Activated CD8-positive, alpha-beta memory T cell treated with anti-CD3 and anti-CD28 coated beads for 36 hours (primary cell): ENCODE results near the gene CACNA2D4. TPM values are rescaled to one million over a fixed set of nuclear protein-coding genes. Genes with fewer than 3 reads are reported as not detected.

Source experiments
- CTCF ChIA-PET: fragments of 350-600 bp; sonication (Branson Sonifier 250); formaldehyde crosslinking; loops from one replicate; lab custom pipeline; 2021; ENCODE audit warnings: antibody characterized with exemption; lab: Charles Lee
- POLR2A ChIA-PET: fragments of 350-600 bp; sonication (Branson Sonifier 250); formaldehyde crosslinking; loops from one replicate; lab custom pipeline; 2021; ENCODE audit warnings: antibody characterized with exemption; lab: Charles Lee
- total RNA-seq, 2 experiments: library from RNA; stranded (reverse); gene quantifications; one replicate each; pipeline ENCODE4 v1.2.3, GENCODE V29; 2021

CACNA2D4 gene
- total RNA-seq, 2 experiments from 2014 or later = 4.1 to 6.2 TPM

DNA sequence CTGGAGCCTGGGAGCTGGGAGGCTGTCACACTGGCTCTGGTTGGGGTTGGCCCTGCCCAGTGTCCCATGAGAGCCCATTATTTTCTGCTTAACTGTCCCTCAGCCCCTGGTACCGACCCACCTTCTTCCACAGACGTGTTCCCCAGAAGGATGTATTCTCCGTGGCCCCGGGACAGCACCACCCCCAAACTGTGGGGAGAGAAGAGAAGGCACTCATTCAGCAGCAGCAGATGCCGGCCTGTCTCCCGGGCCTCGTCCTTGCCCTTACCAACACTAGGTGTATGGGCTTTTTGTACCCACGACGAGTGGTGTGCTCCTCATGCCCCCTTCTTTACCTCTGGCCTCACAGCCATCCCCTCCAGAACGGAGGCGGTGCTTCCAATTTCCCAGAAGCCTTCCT, 60.0 kb downstream of the CACNA2D4 start:
- ChIA-PET POLR2A (no interaction called here), CTCF (no interaction called here)

DNA sequence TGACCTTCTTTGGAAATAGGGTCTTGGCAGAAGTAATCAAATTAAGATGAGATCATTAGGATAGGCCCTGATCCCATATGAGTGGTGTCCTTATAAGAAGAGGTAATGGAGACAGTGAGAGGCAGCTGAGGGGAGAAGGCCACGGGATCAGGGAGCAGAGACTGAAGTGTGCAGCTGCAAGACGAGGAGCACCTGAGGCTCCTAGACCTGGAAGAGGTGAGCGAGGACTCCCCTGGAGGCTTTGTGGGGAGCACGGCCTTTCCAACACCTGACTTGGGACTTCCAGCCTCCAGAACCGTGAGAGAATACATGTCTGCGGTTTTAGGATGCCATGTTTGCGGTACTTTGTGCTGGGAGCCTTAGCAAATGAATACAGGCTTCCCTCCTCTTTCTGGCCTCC, 60.6 kb downstream of the CACNA2D4 start:
- ChIA-PET CTCF (no interaction called here), POLR2A (no interaction called here)

DNA sequence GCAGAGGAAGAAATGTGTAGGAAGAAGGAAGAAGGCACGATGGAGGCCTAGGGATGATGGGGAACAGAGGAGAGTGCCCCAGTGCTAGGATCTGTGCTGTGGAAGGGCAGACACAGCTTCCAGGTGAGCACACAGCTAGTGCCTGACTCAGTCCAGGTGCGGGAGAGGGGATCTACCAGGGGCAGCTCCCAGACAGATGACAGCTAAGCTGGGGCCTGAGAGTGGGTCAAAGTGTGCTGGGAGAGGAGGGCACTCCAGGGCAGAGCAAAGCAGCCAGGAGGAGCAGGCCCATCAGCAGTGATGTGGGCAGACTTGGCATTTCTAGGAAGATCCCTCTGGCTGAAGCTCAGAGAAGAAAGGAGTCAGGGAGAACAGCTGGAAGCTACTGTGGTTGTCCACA, 61.4 kb downstream of the CACNA2D4 start:
- POLR2A ChIA-PET = no interaction called here
- CTCF ChIA-PET = no interaction called here

DNA sequence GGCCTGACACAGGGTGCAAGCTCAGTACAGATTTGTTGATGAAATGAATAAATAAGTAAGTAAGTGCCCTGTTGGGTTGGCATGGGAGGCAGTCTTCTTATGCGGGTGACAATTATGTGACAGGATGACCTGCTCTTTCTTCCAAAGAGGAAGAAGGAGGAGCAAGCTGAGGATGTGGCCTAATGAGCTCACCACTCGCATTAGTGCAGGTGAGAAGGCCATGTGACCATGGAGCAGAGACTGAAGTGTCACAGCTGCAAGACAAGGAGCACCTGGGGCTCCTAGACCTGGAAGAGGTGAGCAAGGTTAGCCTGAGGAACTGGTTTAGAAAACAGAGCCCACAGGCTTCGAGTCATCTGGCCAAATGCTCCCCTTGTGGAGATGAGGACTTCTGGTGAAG, 63.2 kb downstream of the CACNA2D4 start:
- CTCF ChIA-PET = no interaction called here

DNA sequence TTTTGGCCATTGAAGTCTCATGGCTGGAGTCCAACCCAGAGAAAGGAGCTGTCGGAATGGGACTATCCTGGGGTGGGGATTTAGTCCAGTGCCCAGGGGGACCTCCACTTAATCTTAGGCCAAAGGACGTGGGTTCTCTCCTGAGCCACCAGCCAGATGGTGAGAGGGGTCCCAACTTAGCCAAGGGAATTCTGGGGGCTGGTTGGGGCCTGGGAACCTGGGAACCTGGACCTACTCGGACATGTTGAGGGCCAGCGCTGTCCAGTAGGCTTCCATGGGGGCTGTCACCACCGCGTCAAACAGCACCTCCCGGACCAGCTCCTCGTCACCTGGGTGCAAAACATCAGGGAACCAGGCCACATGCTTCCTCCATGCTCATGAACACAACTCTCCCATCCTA, 64.7 kb downstream of the CACNA2D4 start:
- CTCF ChIA-PET = interaction anchor here (1.2 kb wide), 1 partner anchor 63 kb away, joined by 3 read pairs; no protein-coding TSS in a partner anchor
- POLR2A ChIA-PET = no interaction called here

More for the DNA sequence above, 63.2 kb downstream of the CACNA2D4 start:
- POLR2A ChIA-PET = no interaction called here

DNA sequence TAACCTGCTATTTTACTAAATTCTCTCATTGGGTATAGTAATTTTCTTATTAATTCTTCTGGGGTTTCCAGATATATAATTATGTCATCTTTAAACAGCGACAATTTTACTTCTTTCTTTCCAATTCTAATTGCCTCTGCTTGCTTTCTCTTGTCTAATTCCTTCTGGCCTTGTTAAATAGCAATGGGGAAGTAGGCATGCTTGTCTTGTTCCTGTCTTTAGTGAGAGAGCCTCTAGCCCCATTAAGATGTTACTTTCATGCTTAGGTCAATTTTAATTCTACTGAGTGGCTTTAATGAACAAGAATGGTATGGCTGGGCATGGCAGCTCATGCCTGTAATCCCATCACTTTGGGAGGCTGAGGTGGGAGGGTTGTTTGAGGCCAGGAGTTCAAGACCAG, 66.4 kb downstream of the CACNA2D4 start:
- ChIA-PET POLR2A (no interaction called here), CTCF (interaction anchor here (0.6 kb wide), 1 partner anchor 342 kb away, joined by 3 read pairs; no protein-coding TSS in a partner anchor)

DNA sequence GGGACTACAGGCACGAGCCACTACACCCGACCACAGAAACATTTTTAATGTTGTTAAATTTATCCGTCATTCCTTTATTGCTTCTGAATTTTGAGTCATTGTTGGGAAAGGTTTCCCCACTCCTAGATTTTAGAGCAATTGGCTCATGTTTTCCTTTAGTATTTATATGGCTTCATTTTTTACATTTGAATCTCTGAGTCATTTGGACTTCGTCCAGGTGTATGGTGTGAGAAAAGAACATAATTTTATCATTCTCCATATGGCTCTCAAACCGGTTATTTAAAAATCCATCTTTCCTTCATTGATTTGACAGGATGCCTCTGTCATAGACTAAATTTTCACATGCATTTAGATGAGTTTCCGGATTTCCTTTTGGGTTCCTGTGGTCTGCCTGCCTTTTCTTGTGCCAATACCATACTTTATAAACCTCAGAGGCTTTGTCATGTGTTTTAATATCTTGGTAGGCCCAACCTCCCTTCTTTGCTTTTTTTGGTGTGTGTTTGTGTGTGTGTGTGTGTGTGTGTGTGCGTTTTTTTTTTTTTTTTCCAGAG, 67.2 kb downstream of the CACNA2D4 start:
- POLR2A ChIA-PET = no interaction called here

DNA sequence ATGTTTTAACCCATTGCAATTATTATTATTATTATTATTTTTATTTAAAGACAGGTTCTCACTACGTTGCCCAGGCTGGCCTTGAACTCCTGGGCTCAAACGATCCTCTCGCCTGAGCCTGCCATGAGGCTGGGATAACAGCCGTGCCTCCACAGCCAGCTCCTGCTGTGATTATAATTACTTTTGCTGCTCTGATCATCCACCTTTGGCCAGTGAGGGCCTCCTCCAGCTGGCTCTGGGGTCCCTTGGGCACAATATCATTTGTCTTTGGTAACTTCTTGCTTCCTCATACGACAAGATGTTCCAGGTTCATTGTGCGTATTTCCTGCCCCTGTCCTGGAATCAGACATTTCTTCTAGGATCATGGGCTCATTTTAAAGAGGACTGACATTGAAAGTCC, 69.7 kb downstream of the CACNA2D4 start:
- CTCF ChIA-PET = no interaction called here
- POLR2A ChIA-PET = no interaction called here

More for the DNA sequence above, 67.2 kb downstream of the CACNA2D4 start:
- CTCF ChIA-PET = no interaction called here

DNA sequence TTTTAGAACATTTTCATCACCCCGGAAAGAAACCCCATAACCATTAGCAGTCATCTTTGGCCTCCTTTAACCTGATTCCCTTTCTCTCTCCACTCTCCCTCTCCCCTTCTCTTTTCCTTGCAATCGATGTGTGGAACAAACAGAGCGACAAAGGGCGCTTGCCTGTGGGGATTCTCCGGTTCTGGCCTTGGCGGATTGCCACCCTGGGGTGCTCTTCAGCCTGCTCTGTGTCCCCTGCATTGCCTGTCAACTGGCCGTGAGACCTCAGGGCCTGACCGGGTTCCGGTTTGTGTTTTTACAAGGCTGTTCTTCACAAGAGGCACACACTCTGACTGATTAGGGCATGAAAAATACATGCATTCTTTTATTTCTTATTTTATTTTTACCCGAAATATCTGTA, 70.3 kb downstream of the CACNA2D4 start:
- POLR2A ChIA-PET = no interaction called here
- CTCF ChIA-PET = no interaction called here

DNA sequence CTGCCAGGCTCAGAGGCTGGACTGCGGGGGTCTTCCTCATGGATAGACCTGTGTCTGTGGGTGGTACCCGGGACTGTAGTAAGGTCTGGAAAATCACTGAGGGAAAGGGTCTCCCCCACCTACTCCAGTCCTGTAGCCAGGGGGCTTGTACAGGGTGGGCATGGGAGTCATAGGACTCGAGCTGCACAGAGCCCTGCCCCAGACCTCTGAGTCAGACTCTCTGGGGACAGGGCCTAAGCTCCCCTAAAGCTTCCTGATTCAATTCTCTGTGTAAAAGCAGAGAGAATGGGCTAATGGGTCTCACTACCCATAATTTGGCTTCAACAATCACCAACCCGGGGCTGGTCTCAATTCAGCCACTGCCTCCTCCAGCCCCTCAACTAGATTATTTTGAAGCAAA, 71.0 kb downstream of the CACNA2D4 start:
- CTCF ChIA-PET = no interaction called here

DNA sequence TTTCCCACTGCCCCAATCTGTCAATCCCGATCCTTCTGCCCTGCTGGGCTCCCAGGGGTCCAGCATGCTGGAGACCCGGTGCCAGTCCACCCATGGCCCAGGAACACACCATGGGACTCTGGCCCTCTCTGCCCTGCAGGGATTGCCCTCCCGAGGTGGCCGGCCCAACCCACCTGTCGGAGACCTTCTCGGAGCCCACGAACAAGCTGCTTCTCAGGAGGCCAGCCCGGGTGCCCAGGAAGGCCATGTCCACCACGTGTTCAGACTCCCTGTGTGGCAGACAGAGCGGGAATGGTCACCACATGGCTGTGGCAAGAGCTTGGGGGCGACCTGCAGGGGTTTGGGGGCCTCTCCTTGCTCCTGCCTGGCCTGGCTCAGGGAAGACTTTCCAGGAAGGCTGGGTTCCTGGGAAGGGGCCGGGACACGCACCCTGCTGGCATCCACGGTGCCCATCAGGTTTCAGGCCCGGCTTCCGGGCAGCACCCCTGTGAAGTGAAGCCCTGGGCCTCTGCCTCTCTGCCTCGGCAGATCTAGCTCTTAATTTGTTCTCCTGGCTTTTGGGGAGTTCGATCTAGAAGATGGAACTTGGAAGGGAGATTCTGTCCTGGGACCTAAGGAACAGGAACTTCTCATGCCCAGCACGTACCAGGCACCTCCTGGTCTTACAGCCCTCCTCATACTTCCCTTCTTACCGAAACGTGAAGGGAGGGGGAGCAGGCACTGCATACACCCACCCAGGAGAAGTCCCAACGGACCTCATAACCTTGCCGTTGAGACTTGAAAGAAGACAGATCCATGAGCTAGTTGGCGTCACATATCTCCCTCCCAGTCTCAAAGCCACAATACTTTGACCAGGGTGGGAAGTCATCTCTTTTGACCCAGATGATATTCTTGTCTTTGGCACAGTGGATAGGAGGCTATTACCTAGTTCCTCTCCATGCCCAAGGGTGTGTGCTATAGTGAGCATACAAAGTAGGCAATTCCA, 71.7 kb downstream of the CACNA2D4 start:
- ChIA-PET POLR2A (no interaction called here), CTCF (no interaction called here)

More for the DNA sequence above, 71.0 kb downstream of the CACNA2D4 start:
- POLR2A ChIA-PET = no interaction called here

DNA sequence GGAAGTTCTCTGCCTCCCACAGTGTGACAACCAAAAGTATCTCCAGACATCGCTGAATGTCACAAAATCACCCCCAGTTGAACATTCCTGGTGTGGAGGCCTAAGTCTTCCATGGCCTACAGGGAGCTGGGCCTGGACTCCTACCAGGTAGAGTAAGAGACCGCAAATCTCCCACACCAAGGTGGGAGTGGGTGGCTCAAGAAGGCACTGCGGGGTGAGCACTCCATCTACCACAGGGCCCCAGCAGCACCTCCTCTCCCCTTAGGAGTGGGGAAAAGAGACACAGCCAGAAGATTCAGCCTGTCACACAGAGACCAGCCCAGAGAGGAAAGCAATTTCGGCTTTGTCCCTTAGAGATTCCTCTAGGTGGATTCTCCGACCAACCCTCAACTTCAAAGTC, 72.6 kb downstream of the CACNA2D4 start:
- POLR2A ChIA-PET = no interaction called here
- CTCF ChIA-PET = no interaction called here

DNA sequence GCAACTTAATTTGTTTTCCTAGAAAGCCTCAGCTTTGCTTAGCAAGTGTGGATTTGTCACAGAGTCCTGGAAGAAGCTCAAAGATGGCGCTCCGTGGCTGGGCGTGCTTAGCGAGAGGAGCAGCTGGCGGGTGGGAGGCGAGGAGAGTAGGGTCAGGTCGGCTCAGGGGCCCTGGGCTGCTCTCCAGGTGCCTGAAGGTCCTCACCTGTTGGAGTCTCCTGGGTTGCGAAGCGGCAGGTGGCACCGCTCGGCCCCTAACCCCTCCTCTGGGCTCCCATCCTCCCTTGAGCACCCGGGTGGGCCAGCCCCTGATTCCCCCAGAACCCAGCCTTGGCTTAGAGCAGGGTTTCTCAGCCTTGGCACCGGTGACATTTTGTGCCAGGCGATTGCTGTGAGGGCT, 73.0 kb downstream of the CACNA2D4 start:
- ChIA-PET POLR2A (no interaction called here), CTCF (no interaction called here)

DNA sequence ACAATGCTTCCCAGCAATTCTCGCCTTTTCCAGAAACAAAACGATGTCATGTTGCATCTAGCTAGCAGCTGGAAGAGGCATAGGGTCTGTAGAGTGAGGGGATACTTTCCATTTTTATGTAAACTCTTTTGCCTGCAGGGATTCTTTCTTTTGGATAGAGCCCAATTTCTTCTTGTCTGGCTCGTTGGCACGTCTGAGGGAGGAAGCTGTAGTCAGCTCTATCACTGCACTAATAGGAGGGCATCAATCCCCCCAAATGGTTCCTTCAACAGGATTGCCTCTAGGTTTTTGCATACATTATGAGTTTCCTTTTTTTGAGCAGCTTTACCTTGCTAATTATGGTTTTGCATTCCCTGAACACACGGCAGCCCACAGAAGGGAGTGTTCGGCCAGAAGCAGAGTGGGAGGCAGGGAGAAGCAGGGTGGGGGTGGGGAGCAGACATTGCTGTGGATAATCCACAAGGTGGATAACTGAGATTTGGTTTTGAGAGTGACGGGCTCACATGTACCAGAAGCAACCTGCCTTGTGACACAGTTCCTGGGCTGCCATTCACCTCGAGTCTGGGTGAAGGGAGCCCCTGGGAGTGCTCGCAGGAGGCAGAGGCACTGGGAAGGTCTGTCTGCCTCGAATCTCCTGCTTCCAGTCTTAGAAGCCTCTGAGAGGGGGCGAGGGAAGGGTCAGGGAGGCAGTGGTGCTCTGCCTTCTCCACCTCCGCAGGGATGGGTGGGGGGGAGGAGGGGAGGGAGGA, 73.6 kb downstream of the CACNA2D4 start:
- ChIA-PET CTCF (no interaction called here), POLR2A (no interaction called here)

DNA sequence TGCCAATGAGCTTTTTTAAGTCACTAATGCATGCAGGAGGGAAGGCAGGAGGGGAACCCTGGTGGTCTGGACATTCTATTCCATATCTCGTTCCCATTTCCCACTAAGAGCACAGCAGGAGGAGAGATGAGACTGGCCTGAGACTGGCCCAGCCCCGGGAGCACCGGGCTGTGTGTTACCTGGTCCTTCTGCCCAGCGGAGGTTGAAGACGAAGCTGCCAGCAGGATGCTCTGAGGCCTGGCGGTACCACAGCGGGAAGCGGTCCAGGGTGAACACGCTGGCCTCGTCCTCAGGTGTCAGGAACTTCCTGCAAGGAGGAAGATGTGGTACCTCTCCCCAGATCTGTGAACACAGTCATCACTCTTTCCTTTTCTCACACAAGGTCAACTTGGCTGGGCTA, 74.2 kb downstream of the CACNA2D4 start:
- ChIA-PET CTCF (no interaction called here), POLR2A (no interaction called here)

DNA sequence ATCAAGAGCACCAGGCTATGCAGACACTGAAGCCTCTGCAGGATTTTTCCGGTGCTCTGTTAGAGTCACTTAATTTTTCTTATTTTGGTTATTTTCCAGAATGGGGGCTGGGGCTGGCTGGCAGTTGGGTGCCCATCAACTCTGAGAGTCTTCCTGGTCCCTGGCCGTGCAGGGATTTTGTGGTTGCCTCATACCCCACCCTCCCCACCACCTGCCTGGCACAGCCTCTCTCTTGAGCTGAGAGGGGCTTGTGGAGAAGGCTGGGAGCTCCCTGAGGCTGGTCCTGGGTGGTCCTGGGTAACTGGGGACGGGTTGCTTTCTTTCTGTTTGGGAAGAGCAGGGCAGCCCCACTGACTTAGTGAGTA, 74.8 kb downstream of the CACNA2D4 start:
- ChIA-PET CTCF (no interaction called here), POLR2A (no interaction called here)

DNA sequence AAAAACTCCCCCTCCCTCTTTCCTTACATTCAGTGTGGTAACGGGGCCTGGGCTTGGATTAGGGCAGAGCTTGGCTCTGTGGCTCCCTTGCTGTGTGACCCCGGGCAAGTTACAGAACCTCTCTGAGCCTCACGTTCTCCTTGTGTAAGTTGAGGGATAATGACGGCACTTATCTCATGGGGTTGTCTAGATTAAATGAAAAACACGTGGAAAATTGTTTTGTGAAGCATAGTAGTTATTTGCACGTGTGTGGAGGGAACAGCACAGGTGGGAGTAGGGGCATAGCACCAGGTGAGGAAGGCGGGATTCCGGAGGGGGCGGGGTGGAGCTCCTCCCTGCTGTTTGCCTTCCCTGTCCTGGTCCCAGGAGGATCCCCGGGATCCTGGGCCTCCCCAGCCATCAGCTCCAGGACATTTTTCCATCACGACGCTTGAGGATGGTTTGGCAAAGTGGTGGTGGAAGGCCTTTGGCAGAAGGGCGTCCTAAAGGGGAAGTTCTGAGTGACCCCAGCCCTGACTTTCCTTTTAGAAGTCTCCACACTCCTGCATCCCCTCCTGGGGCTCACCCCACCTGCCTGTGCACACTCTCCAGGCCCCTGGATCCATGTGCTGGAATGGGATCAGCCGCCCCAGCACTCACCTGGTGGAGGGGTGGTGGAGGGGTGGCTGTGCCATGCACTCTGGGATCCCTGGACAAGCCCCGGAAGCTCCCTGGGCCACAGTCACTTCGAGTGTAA, 75.4 kb downstream of the CACNA2D4 start:
- POLR2A ChIA-PET = no interaction called here
- CTCF ChIA-PET = no interaction called here

DNA sequence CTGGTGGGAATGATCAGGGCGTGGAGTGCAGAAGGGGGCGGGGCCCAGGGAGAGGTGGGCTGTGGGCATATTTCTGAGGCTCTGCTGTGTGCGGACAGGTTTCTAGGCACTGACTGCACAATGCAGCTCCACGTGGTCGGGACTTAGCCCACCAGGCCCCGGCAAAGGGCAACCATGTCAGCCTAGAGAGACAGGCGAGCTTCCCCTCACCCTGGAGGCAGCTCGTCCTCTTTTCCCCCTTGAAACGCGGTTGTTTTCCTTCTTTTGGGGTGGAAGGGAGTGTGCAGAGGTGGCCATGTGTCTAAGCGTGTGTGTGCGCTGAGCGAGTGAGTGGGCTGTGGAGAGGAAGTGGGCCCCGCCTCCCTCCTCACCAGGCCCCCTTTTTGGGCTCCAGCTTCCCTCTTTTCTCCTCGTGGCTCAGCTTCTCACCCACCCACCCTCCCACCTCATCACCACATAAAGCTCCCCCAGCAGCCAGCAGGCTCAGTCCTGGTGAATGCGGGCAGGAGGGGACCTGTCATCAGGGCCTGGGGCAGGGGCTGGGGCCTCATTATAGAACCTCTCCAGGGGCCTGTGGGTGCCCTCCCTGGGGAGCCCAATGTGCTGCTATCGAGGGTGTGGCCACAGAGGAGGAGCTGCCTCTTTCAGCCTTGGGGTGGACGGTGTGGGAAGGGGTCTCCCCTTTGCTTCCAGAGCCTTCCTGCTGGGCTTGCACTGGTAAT, 76.1 kb downstream of the CACNA2D4 start:
- ChIA-PET CTCF (no interaction called here), POLR2A (no interaction called here)

DNA sequence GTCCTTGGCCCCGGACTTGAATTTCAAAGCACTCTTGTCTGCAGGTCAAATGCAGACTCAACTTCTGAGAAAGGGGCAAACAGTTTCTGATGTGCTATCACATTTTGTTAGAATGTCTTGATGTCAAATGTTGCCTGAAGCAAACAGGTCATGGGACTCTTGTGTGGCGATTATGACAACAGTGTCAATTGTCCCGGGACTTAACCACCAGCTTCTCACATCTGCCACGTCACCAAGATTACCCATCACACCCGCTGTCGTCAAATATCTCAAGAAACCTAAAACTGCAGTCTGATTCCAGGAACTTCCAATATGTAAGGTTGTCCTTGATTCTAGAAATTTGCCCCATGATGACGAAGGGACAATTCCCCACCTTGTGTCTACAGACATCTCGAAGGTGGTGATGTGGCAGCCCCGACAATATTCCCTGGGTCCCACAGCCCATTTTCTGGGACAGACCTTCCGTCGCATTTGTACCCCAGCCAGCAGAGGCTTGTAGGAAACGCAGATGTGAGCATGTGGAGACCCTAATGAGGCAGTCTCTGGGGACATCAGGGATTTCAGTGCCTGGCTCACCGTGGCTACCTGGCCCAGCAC, 76.8 kb downstream of the CACNA2D4 start:
- CTCF ChIA-PET = no interaction called here
- POLR2A ChIA-PET = no interaction called here
